Measurements from ENCODE around the gene SNAP29. TPM values are rescaled to one million over a fixed set of nuclear protein-coding genes. Genes with fewer than 3 reads are reported as not detected.

Gene SNAP29
- total and polyA plus RNA-seq, 4 donors, result 10.5 to 26.2 (median 16.3) TPM

DNA sequence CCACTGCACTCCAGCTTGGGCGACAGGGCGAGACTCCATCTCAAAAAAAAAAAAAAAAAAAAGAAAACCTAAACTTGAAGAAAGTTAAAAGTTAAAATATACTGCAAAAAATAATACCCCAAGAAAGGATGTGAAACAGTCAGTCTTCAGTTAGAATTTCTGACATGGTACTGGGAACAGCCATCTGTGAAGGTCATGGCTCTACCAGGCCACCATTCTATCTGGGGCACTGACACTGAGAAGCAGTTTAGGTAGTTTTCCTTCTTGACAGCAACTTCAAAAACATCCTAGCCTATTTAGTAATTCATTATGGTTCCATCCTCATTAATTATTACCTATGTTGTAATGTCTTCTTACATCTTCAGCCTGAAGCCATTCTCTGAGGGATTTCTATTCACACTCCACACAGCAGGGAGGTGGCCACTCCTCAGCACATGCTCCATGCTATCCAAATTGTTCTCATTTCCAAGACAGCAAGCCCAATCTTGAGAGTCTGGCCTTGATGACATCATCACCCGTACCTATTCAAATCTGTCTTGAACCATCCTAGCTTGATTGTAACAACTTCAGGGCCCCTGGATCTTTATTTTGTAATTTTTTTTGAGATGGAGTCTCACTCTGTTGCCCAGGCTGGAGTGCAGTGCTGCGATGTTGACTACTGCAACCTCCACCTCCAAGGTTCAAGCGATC lies 46.7 kb upstream of the SNAP29 start:
- Histone ChIP-seq H3K4me1 (ENCODE audit: control insufficient read depth in 4 of 4, insufficient read depth in 4 of 4, low read length in 3 of 4) (no peaks in the 10 kb centered on the region), H3K27ac (ENCODE audit: low read depth in 1 of 2, low read length in 2 of 2) (no peak overlapping the region), H3K36me3 (ENCODE audit: control insufficient read depth in 4 of 4, insufficient read depth in 3 of 4, low read depth in 1 of 4, low read length in 3 of 4) (peaks cover 14 to 61% (median 41%) of the 10 kb centered on the region in 4 donors), H3K9ac (ENCODE audit: low read depth in 1 of 2, low read length in 2 of 2) (no peak overlapping the region), H3K27me3 (ENCODE audit: control insufficient read depth in 4 of 4, insufficient read depth in 4 of 4, low read length in 3 of 4) (no peaks in the 10 kb centered on the region), H3K9me3 (ENCODE audit: control insufficient read depth in 4 of 4, low read length in 3 of 4) (no peaks in the 10 kb centered on the region), H3K4me3 (ENCODE audit: low read depth in 1 of 3, low read length in 3 of 3) (no peak overlapping the region)
- WGBS, result 97% methylated on average over 5 of the region's 5 CpGs
- DNase-seq (ENCODE audit: low spot score), result no peak
- no peak for TF ChIP-seq MAX (IDR thresholded peaks at IDR 0.05)
- TF ChIP-seq, protein P1, sequence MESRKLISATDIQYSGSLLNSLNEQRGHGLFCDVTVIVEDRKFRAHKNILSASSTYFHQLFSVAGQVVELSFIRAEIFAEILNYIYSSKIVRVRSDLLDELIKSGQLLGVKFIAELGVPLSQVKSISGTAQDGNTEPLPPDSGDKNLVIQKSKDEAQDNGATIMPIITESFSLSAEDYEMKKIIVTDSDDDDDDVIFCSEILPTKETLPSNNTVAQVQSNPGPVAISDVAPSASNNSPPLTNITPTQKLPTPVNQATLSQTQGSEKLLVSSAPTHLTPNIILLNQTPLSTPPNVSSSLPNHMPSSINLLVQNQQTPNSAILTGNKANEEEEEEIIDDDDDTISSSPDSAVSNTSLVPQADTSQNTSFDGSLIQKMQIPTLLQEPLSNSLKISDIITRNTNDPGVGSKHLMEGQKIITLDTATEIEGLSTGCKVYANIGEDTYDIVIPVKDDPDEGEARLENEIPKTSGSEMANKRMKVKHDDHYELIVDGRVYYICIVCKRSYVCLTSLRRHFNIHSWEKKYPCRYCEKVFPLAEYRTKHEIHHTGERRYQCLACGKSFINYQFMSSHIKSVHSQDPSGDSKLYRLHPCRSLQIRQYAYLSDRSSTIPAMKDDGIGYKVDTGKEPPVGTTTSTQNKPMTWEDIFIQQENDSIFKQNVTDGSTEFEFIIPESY (IDR thresholded peaks at IDR 0.05), result no peak
- TF ChIP-seq NR2F2 (IDR thresholded peaks at IDR 0.05), result no peak
- TF ChIP-seq EGR1 (IDR thresholded peaks at IDR 0.05; ENCODE audit: low read depth in 2 of 2), result no peak

- no peaks in the 10 kb centered on the region for H3K9me3 ChIP-seq (ENCODE audit: control insufficient read depth in 4 of 4, low read length in 3 of 4)
- H3K36me3 ChIP-seq (ENCODE audit: control insufficient read depth in 4 of 4, insufficient read depth in 3 of 4, low read depth in 1 of 4, low read length in 3 of 4), result peaks cover 10 to 62% (median 43%) of the 10 kb centered on the region in 4 donors
- no peak overlapping the region for H3K9ac ChIP-seq (ENCODE audit: low read depth in 1 of 2, low read length in 2 of 2)
- no peak overlapping the region for H3K4me3 ChIP-seq (ENCODE audit: low read depth in 1 of 3, low read length in 3 of 3)
- TF ChIP-seq GABPA (IDR thresholded peaks at IDR 0.05 in 1 of 2, conservative IDR thresholded peaks at IDR 0.05 in 1 of 2) (no peak), JUND (IDR thresholded peaks at IDR 0.05) (no peak), MAX (IDR thresholded peaks at IDR 0.05) (no peak), RXRA (IDR thresholded peaks at IDR 0.05) (no peak), YY1 (IDR thresholded peaks at IDR 0.05) (no peak), FOXA1 (IDR thresholded peaks at IDR 0.05) (no peak), TAF1 (conservative IDR thresholded peaks at IDR 0.05) (no peak), HNF4A (conservative IDR thresholded peaks at IDR 0.05) (no peak), NR2F2 (IDR thresholded peaks at IDR 0.05) (no peak), ATF3 (IDR thresholded peaks at IDR 0.05) (no peak), SP1 (IDR thresholded peaks at IDR 0.05) (no peak), EGR1 (IDR thresholded peaks at IDR 0.05; ENCODE audit: low read depth in 2 of 2) (no peak), FOXA2 (IDR thresholded peaks at IDR 0.05) (no peak), RAD21 (IDR thresholded peaks at IDR 0.05) (no peak), HNF4G (IDR thresholded peaks at IDR 0.05) (no peak)
- TF ChIP-seq, protein P2, sequence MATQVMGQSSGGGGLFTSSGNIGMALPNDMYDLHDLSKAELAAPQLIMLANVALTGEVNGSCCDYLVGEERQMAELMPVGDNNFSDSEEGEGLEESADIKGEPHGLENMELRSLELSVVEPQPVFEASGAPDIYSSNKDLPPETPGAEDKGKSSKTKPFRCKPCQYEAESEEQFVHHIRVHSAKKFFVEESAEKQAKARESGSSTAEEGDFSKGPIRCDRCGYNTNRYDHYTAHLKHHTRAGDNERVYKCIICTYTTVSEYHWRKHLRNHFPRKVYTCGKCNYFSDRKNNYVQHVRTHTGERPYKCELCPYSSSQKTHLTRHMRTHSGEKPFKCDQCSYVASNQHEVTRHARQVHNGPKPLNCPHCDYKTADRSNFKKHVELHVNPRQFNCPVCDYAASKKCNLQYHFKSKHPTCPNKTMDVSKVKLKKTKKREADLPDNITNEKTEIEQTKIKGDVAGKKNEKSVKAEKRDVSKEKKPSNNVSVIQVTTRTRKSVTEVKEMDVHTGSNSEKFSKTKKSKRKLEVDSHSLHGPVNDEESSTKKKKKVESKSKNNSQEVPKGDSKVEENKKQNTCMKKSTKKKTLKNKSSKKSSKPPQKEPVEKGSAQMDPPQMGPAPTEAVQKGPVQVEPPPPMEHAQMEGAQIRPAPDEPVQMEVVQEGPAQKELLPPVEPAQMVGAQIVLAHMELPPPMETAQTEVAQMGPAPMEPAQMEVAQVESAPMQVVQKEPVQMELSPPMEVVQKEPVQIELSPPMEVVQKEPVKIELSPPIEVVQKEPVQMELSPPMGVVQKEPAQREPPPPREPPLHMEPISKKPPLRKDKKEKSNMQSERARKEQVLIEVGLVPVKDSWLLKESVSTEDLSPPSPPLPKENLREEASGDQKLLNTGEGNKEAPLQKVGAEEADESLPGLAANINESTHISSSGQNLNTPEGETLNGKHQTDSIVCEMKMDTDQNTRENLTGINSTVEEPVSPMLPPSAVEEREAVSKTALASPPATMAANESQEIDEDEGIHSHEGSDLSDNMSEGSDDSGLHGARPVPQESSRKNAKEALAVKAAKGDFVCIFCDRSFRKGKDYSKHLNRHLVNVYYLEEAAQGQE (IDR thresholded peaks at IDR 0.05), result no peak
- TF ChIP-seq, protein P3, sequence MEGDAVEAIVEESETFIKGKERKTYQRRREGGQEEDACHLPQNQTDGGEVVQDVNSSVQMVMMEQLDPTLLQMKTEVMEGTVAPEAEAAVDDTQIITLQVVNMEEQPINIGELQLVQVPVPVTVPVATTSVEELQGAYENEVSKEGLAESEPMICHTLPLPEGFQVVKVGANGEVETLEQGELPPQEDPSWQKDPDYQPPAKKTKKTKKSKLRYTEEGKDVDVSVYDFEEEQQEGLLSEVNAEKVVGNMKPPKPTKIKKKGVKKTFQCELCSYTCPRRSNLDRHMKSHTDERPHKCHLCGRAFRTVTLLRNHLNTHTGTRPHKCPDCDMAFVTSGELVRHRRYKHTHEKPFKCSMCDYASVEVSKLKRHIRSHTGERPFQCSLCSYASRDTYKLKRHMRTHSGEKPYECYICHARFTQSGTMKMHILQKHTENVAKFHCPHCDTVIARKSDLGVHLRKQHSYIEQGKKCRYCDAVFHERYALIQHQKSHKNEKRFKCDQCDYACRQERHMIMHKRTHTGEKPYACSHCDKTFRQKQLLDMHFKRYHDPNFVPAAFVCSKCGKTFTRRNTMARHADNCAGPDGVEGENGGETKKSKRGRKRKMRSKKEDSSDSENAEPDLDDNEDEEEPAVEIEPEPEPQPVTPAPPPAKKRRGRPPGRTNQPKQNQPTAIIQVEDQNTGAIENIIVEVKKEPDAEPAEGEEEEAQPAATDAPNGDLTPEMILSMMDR (IDR thresholded peaks at IDR 0.05; ENCODE audit: low read depth, low read length, missing input control), result no peak
- TF ChIP-seq, protein P1 (IDR thresholded peaks at IDR 0.05), result no peak
- WGBS, result 92% methylated on average over 4 of the region's 4 CpGs
- no peak for DNase-seq (ENCODE audit: low spot score)
- no peak overlapping the region for H3K27ac ChIP-seq (ENCODE audit: low read depth in 1 of 2, low read length in 2 of 2)
- no peaks in the 10 kb centered on the region for H3K27me3 ChIP-seq (ENCODE audit: control insufficient read depth in 4 of 4, insufficient read depth in 4 of 4, low read length in 3 of 4)
- no peaks in the 10 kb centered on the region for H3K4me1 ChIP-seq (ENCODE audit: control insufficient read depth in 4 of 4, insufficient read depth in 4 of 4, low read length in 3 of 4)
Measured at GRCh38 chr22:20813056-20813455, 45.8 kb upstream of the SNAP29 start.

All from liver (tissue), 9 donors.